ENCODE measurements around the gene TOMM7.
"Not testable (repeated sequence)": the region's sequence is repeated elsewhere in the genome, so short reads cannot be mapped to it uniquely, and the experiment has no call there.

The TOMM7 gene

GRCh38 chr7:22810843-22811242, 11.8 kb downstream of the TOMM7 start:
- H3K27ac ChIP-seq: no peak overlapping the region
- TF ChIP-seq, protein P1, sequence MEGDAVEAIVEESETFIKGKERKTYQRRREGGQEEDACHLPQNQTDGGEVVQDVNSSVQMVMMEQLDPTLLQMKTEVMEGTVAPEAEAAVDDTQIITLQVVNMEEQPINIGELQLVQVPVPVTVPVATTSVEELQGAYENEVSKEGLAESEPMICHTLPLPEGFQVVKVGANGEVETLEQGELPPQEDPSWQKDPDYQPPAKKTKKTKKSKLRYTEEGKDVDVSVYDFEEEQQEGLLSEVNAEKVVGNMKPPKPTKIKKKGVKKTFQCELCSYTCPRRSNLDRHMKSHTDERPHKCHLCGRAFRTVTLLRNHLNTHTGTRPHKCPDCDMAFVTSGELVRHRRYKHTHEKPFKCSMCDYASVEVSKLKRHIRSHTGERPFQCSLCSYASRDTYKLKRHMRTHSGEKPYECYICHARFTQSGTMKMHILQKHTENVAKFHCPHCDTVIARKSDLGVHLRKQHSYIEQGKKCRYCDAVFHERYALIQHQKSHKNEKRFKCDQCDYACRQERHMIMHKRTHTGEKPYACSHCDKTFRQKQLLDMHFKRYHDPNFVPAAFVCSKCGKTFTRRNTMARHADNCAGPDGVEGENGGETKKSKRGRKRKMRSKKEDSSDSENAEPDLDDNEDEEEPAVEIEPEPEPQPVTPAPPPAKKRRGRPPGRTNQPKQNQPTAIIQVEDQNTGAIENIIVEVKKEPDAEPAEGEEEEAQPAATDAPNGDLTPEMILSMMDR (IDR thresholded peaks at IDR 0.05): no peak
- DNase-seq (ENCODE audit: low spot score): no peak
- no peak overlapping the region for H3K4me3 ChIP-seq

DNA sequence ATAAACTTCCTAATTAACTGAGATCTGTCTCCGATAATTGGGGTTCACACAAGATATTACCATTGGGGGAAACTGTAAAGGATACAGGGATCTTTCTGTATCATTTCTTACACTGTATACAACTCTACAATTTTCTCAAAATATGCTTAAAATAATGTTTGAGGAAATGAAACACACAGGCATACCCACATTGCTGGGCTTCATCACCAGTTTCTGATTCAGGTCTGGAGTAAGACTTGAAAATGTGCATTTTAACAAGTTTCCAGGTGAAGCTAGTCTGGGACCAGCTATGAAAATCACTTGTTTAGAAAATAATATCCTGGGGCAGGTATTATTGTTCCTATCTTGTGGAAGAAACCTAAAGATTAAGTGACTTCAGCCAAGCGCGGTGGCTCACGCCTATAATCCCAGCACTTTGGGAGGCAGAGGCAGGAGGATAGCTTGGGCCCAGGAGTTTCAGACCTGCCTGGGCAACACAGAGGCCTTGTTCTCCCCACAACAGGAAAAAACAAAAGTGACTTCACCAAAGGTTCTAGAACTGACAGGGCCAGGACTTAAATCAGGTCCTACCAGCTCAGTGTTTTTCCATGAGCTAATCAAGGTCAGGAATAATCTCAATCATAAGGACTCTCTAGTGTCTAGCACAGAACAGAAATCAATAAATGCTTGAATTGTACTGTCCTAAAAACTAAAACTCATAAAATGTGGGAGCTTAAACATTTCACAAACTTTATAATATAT, 12.6 kb downstream of the TOMM7 start:
- no peak for DNase-seq (ENCODE audit: low spot score)

DNA sequence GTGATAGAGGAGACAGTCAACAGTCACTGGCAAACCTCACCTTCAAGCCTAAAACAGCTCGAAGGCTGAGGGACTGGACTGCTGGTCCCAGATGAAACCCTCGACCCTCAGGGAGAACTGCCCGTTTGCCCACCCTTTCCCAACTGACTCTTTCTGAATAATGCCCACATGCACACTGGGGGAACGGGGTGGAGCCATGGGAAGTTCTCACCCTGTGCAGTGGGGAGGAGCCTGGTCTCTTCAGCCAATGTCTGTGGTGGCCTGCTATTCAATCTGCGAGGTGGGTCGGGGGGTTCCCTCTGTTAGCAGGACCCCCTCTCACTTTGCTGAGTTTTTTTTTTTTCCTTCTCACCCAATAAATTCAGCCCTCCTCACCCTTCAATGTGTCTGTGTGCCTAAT, 14.5 kb downstream of the TOMM7 start:
- Histone ChIP-seq H3K27ac (no peak overlapping the region), H3K4me3 (no peak overlapping the region)
- DNase-seq (ENCODE audit: low spot score): no peak
- TF ChIP-seq, protein P1 (IDR thresholded peaks at IDR 0.05): no peak

More for the DNA sequence above, 12.6 kb downstream of the TOMM7 start:
- TF ChIP-seq, protein P1 (IDR thresholded peaks at IDR 0.05): no peak
- no peak overlapping the region for H3K27ac ChIP-seq
- no peak overlapping the region for H3K4me3 ChIP-seq

DNA sequence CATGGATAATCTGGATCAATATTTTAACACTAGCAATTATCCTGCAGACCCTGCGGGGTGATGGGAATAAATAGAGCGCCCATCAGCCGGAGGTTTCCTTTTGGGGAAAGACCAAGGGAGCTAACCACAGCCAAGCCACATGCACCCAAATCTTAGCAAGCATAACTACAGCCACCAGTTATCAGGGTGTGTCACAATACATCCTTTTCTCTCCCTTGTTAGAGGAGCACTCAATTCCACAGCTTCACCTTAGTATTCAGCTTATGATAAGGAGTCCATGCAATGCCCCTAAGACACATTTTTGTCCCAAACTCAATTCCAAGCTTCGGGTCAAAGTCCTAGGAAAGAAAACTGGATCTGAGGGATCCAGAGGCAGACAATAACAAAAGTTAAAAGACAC, 15.9 kb downstream of the TOMM7 start:
- Histone ChIP-seq H3K27ac (no peak overlapping the region), H3K4me3 (no peak overlapping the region)
- TF ChIP-seq, protein P1 (IDR thresholded peaks at IDR 0.05): no peak
- DNase-seq (ENCODE audit: low spot score): no peak

DNA sequence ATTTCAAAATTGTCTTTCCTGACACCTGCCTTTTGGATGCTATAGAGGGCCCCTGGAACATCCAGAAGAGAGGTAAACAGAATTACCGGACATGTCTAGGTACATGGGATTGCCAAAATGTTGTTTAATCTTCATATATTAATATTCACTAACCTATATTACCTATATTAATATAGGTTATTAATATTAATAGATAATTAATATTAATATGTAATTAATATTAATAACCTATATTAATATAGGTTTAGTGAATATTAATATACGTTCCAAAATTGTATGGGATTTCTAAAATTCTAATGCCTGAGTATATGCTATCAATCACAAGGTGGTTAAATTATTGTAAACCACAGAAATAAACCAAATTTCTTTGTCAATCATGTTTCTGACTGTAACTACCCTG, 17.4 kb downstream of the TOMM7 start:
- TF ChIP-seq, protein P1 (IDR thresholded peaks at IDR 0.05): no peak

DNA sequence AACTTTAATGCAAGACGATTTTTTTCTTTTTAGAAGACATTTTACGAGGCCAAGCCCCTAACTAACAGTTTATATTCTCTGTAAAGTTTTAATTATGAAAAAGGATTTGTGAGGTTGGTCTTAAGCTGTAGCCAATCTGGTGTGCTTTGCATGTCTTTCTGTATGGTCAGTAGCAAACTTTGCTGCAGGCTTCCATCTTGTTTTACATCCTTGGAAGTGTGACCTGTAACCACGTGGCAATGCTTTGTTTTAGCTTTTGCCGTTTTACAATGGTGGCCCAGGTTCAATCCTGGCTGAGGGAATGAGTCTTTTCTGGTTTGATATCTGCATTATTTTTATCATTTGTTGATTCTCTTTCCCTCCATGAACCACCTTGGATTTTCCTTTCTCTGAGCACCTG, 19.8 kb downstream of the TOMM7 start:
- not testable (repeated sequence) for DNase-seq (ENCODE audit: low spot score); H3K4me3 ChIP-seq; H3K27ac ChIP-seq

More for the DNA sequence above, 17.4 kb downstream of the TOMM7 start:
- no peak for DNase-seq (ENCODE audit: low spot score)
- H3K4me3 ChIP-seq: no peak overlapping the region
- H3K27ac ChIP-seq: no peak overlapping the region

DNA sequence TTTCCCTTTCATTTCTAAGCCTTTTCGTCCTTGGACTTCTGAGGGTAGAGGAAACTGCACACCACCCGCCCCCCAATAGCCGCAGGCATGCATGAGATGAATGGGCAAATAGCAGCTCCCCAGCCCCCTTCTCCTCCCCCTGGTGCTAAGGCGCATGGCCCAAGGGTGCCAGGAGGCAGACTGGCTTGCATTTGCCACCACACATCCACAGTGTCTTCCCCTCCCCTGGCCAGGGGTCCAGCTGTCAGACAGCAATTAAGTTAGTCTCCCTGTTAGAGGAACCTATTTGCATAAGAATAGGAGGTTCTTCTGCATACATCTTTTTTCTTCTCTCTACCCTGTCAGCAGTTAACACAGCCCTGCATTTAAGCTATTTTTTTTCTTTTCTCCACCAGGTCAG, 20.2 kb downstream of the TOMM7 start:
- Histone ChIP-seq H3K27ac (no peak overlapping the region), H3K4me3 (no peak overlapping the region)
- TF ChIP-seq, protein P1 (IDR thresholded peaks at IDR 0.05): no peak
- DNase-seq (ENCODE audit: low spot score): no peak
